Stimulated activated CD4-positive, alpha-beta T cell treated with anti-CD3 and anti-CD28 coated beads, Interleukin-4, amount 100 ng/mL, for 24 hours (primary cell): ENCODE data around the gene CAND2.

ENCODE experiments used
- DNase-seq: peaks from one replicate; pipeline ENCODE4 v3.0.0-alpha.2; 2020

Gene CAND2

GRCh38 chr3:12808587-12808986 lies 12.1 kb downstream of the CAND2 start:
- DNase-seq: no peak

GRCh38 chr3:12809001-12809400 lies 12.5 kb downstream of the CAND2 start:
- no peak for DNase-seq

- DNase-seq: no peak
Observed at GRCh38 chr3:12809435-12809834, 13.0 kb downstream of the CAND2 start.

GRCh38 chr3:12810013-12810780 lies 13.7 kb downstream of the CAND2 start:
- DNase-seq: peak; percentile 95

- no peak for DNase-seq
Observed at GRCh38 chr3:12810961-12811360, 14.5 kb downstream of the CAND2 start.

GRCh38 chr3:12812812-12813211 lies 16.3 kb downstream of the CAND2 start:
- DNase-seq: no peak

- DNase-seq: no peak
Observed at GRCh38 chr3:12813967-12814366, 17.5 kb downstream of the CAND2 start.

- no peak for DNase-seq
Observed at GRCh38 chr3:12815078-12815477, 18.6 kb downstream of the CAND2 start.

- DNase-seq: no peak
Observed at GRCh38 chr3:12815719-12816118, 19.2 kb downstream of the CAND2 start.

GRCh38 chr3:12816521-12817342 lies 20.3 kb downstream of the CAND2 start:
- no peak for DNase-seq

- no peak for DNase-seq
Observed at GRCh38 chr3:12817343-12817710, 20.8 kb downstream of the CAND2 start.

- no peak for DNase-seq
Observed at GRCh38 chr3:12818273-12818672, 21.8 kb downstream of the CAND2 start.

- no peak for DNase-seq
Observed at GRCh38 chr3:12818773-12819172, 22.3 kb downstream of the CAND2 start.

GRCh38 chr3:12822725-12823373 lies 26.4 kb downstream of the CAND2 start:
- DNase-seq: no peak

- no peak for DNase-seq
Observed at GRCh38 chr3:12824299-12824698, 27.8 kb downstream of the CAND2 start.

GRCh38 chr3:12825156-12825555 lies 28.7 kb downstream of the CAND2 start:
- no peak for DNase-seq

- no peak for DNase-seq
Observed at GRCh38 chr3:12828751-12829150, 32.3 kb downstream of the CAND2 start.

GRCh38 chr3:12829404-12829803 lies 32.9 kb downstream of the CAND2 start:
- DNase-seq: no peak

GRCh38 chr3:12829886-12830784 lies 33.7 kb downstream of the CAND2 start:
- no peak for DNase-seq

GRCh38 chr3:12830785-12831156 lies 34.3 kb downstream of the CAND2 start:
- DNase-seq: no peak

GRCh38 chr3:12831301-12831866 lies 34.9 kb downstream of the CAND2 start:
- no peak for DNase-seq
